ENCODE results near the gene FMN2. TPM values are rescaled to one million over a fixed set of nuclear protein-coding genes. Genes with fewer than 3 reads are reported as not detected.

Gene FMN2
- polyA plus RNA-seq, 3 donors: not detected

DNA sequence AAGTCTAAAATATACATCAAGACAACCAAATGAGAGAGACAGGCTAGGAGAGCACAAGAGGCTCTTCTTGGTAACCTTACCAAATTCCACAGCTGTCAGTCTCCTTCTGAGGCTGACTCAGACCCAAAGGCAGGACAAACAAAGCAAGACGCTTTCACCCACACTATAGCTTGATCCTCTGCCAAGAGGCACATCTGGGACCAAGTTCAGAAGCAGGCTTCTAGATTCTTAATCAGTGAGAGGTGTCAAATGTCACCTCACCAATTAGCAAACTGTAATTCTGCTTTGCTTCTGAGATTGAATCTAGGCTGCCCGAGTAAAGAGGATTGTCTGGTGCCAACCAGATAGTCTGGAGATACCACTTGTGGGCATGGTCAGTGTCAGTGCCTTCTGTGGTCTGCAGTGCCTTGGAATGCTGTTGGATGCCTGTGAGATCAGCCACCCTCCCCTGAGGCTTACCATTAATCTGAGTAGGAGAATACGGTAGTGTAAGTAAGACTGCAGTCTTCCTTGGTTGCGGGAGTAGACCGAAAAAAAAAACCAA is 151.0 kb downstream of the FMN2 start:
- Histone ChIP-seq H2AFZ (ENCODE audit: insufficient read depth, low read depth, low read length, poor library complexity, severe bottlenecking) (no peak overlapping the region), H3K79me2 (ENCODE audit: insufficient read depth, low read length) (no peaks in the 10 kb centered on the region), H3K27me3 (ENCODE audit: control insufficient read depth in 2 of 2, insufficient read depth in 2 of 2, low read length in 2 of 2) (no peaks in the 10 kb centered on the region), H4K20me1 (ENCODE audit: insufficient read depth, low read length) (no peaks in the 10 kb centered on the region), H3K4me2 (replicated peaks; ENCODE audit: extremely low read depth, low read length, poor library complexity, severe bottlenecking) (no peak overlapping the region), H3K9me3 (replicated peaks in 1 of 2; ENCODE audit: control insufficient read depth in 1 of 2, insufficient read depth in 1 of 2, low read length in 2 of 2) (no peaks in the 10 kb centered on the region), H3K4me3 (replicated peaks in 1 of 3; ENCODE audit: low read depth in 2 of 3, low read length in 3 of 3) (no peak overlapping the region), H3K36me3 (replicated peaks in 1 of 2; ENCODE audit: control insufficient read depth in 1 of 2, insufficient read depth in 2 of 2, low read length in 2 of 2) (no peaks in the 10 kb centered on the region), H3K4me1 (ENCODE audit: control insufficient read depth in 1 of 2, insufficient read depth in 2 of 2, low read length in 2 of 2) (no peaks in the 10 kb centered on the region), H3K9ac (ENCODE audit: insufficient read depth, low read length, poor library complexity, severe bottlenecking) (no peak overlapping the region), H3K27ac (ENCODE audit: low read depth in 1 of 2, low read length in 2 of 2) (no peak overlapping the region)
- TF ChIP-seq, protein P1, sequence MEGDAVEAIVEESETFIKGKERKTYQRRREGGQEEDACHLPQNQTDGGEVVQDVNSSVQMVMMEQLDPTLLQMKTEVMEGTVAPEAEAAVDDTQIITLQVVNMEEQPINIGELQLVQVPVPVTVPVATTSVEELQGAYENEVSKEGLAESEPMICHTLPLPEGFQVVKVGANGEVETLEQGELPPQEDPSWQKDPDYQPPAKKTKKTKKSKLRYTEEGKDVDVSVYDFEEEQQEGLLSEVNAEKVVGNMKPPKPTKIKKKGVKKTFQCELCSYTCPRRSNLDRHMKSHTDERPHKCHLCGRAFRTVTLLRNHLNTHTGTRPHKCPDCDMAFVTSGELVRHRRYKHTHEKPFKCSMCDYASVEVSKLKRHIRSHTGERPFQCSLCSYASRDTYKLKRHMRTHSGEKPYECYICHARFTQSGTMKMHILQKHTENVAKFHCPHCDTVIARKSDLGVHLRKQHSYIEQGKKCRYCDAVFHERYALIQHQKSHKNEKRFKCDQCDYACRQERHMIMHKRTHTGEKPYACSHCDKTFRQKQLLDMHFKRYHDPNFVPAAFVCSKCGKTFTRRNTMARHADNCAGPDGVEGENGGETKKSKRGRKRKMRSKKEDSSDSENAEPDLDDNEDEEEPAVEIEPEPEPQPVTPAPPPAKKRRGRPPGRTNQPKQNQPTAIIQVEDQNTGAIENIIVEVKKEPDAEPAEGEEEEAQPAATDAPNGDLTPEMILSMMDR (IDR thresholded peaks at IDR 0.05): no peak
- Mint-ChIP-seq H3K27me3 (ENCODE audit: low read depth in 3 of 3) (no peaks in the 10 kb centered on the region), H3K9me3 (peaks cover 0 to 6% (median 2%) of the 10 kb centered on the region in 7 donors), H3K4me1 (no peaks in the 10 kb centered on the region), H3K36me3 (no peaks in the 10 kb centered on the region), H3K4me3 (no peak overlapping the region), H3K27ac (no peak overlapping the region)
- 100% methylated on average over 1 of the region's 5 CpGs for WGBS (ENCODE audit: insufficient coverage)
- no peak for DNase-seq
- intact Hi-C loops (cut with micrococcal nuclease): no loop called here

DNA sequence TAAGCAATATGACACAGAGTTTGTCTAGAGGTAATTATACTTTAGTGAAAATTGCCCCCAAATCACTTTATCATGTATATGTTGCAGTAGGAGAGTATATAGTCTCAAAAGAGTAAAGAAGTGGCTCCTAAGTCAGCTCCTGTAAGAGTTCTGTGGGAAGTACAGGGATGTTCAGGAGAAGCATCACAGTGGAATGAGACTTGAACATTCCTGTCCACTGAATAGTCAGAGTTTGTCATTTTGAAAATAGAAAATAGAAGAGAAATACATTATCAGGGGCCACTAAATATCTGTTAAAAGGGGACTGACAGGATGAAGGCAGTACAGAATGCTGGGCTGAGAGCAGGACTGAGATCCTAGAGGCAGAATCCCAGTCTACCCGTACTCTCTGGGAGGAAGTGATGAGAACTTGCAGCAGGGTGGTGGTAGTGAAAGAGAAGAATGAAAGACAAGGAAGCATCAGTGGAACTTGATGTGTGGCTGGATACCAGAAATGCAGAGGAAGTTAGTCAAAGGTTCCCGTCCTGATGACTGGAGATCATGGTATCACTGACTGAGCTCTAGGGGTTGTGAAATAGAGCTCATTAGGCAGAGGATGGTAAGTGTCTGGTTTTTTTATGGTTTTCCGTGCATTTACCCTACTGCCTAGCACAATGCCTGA is 153.4 kb downstream of the FMN2 start:
- Histone ChIP-seq H3K4me3 (replicated peaks in 1 of 3; ENCODE audit: low read depth in 2 of 3, low read length in 3 of 3) (no peak overlapping the region), H3K79me2 (ENCODE audit: insufficient read depth, low read length) (no peaks in the 10 kb centered on the region), H3K4me1 (ENCODE audit: control insufficient read depth in 1 of 2, insufficient read depth in 2 of 2, low read length in 2 of 2) (no peaks in the 10 kb centered on the region), H3K9me3 (replicated peaks in 1 of 2; ENCODE audit: control insufficient read depth in 1 of 2, insufficient read depth in 1 of 2, low read length in 2 of 2) (no peaks in the 10 kb centered on the region), H3K9ac (ENCODE audit: insufficient read depth, low read length, poor library complexity, severe bottlenecking) (no peak overlapping the region), H2AFZ (ENCODE audit: insufficient read depth, low read depth, low read length, poor library complexity, severe bottlenecking) (no peak overlapping the region), H3K36me3 (replicated peaks in 1 of 2; ENCODE audit: control insufficient read depth in 1 of 2, insufficient read depth in 2 of 2, low read length in 2 of 2) (no peaks in the 10 kb centered on the region), H3K27ac (ENCODE audit: low read depth in 1 of 2, low read length in 2 of 2) (no peak overlapping the region), H4K20me1 (ENCODE audit: insufficient read depth, low read length) (no peaks in the 10 kb centered on the region), H3K27me3 (ENCODE audit: control insufficient read depth in 2 of 2, insufficient read depth in 2 of 2, low read length in 2 of 2) (no peaks in the 10 kb centered on the region), H3K4me2 (replicated peaks; ENCODE audit: extremely low read depth, low read length, poor library complexity, severe bottlenecking) (no peak overlapping the region)
- TF ChIP-seq, protein P1 (IDR thresholded peaks at IDR 0.05): no peak
- no peaks in the 10 kb centered on the region for H3K36me3 Mint-ChIP-seq
- H3K4me1 Mint-ChIP-seq: no peaks in the 10 kb centered on the region
- H3K27me3 Mint-ChIP-seq (ENCODE audit: low read depth in 3 of 3): peaks cover 0 to 1% (median 0%) of the 10 kb centered on the region in 3 donors
- intact Hi-C loops (cut with micrococcal nuclease): no loop called here
- no peak for DNase-seq
- H3K4me3 Mint-ChIP-seq: no peak overlapping the region
- H3K9me3 Mint-ChIP-seq: peaks cover 0 to 9% (median 2%) of the 10 kb centered on the region in 7 donors
- H3K27ac Mint-ChIP-seq: no peak overlapping the region
- 84% methylated on average over 3 of the region's 3 CpGs for WGBS (ENCODE audit: insufficient coverage)
